Vagina (tissue), 2 donors: ENCODE results near the gene NELL1. TPM values are rescaled to one million over a fixed set of nuclear protein-coding genes. Genes with fewer than 3 reads are reported as not detected.

Experiments used
- DNase-seq, 2 donors: peaks; one replicate each; pipeline ENCODE4 v3.0.0-alpha.2; 2017; ENCODE audit errors: extremely low spot score in 2 of 2
- H3K27ac ChIP-seq: fragments of 200-600 bp; sonication (generic); one replicate; pipeline ENCODE4 v1.5.1; 2019
- H3K27me3 ChIP-seq: fragments of 200-600 bp; sonication (generic); one replicate; pipeline ENCODE4 v1.5.1; 2019
- H3K36me3 ChIP-seq, 2 donors: fragments of 200-600 bp; sonication (generic); one replicate each; pipeline ENCODE4 v1.5.1; 2017 to 2019
- H3K4me1 ChIP-seq: fragments of 200-600 bp; sonication (generic); one replicate; pipeline ENCODE4 v1.5.1; 2019
- H3K4me3 ChIP-seq, 2 donors: fragments of 200-600 bp; sonication (generic); 1 replicate in 1 of 2; 2 replicates in 1 of 2; pipeline ENCODE4 v1.5.1; 2016 to 2019
- H3K9me3 ChIP-seq: fragments of 200-600 bp; sonication (generic); one replicate; pipeline ENCODE4 v1.5.1; 2019
- CTCF ChIP-seq, 3 experiments: fragments of 450-650 bp in 2 of 3; fragments of 200-600 bp in 1 of 3; sonication (generic) in 1 of 3; IDR thresholded peaks; one replicate each; pipeline ENCODE4 v1.5.1; 2017 to 2019; ENCODE audit warnings: antibody characterized with exemption in 3 of 3, mild to moderate bottlenecking in 2 of 3, moderate library complexity in 2 of 3
- POLR2A ChIP-seq, 2 donors: fragments of 450-650 bp; IDR thresholded peaks; one replicate each; pipeline ENCODE4 v1.6.1; 2017; ENCODE audit warnings: antibody characterized with exemption in 2 of 2, mild to moderate bottlenecking in 2 of 2, moderate library complexity in 2 of 2
- POLR2AphosphoS5 ChIP-seq, 2 donors: sonication (generic); formaldehyde crosslinking; IDR thresholded peaks; one replicate each; pipeline ENCODE4 v1.9.0; 2017; ENCODE audit warnings: antibody characterized with exemption in 2 of 2, mild to moderate bottlenecking in 2 of 2, low read depth in 1 of 2; ENCODE audit not compliant: insufficient read depth in 1 of 2
- intact Hi-C: fragments of 100-400 bp; cut with DNase I; formaldehyde crosslinking; loops from one replicate; pipeline ENCODE4 v1.15.1; 2023
- total RNA-seq: library from RNA; depleted of rRNA; stranded (reverse); fragments of >200 nt; gene quantifications from one replicate; pipeline ENCODE4 v1.2.3, GENCODE V29; 2016

NELL1 gene
- total RNA-seq, 1 donor from 2014 or later, result 0.49 TPM

DNA sequence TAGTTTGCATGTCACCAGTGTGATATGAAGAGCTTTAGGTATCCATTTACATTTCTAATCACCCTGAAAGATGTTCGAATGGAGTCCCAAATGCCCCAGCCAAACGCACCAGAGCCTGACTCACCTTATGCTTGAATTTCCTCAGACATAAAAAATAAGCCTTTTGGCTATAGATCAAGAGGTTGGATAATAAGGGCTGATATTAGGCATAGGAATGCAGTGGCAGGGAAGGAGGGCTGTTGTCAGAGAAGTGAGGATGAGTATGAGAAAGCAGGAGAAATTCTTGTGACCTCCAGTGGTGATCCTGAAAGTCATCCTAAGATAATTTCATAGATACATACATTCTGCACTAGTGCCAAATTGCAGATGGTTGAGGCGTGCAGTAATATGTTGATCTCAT is 264.6 kb downstream of the NELL1 start:
- H3K27ac ChIP-seq, result no peak overlapping the region
- no peak overlapping the region for H3K4me3 ChIP-seq
- no peak for DNase-seq
- H3K9me3 ChIP-seq, result no peaks in the 10 kb centered on the region
- no peaks in the 10 kb centered on the region for H3K4me1 ChIP-seq
- intact Hi-C loops, result no loop called here
- no peaks in the 10 kb centered on the region for H3K36me3 ChIP-seq
- H3K27me3 ChIP-seq, result no peaks in the 10 kb centered on the region
- no peak for TF ChIP-seq CTCF (IDR thresholded peaks at IDR 0.05)
- no peak for TF ChIP-seq POLR2AphosphoS5 (IDR thresholded peaks at IDR 0.05; ENCODE audit: insufficient read depth in 1 of 2, low read depth in 1 of 2)
- no peak for TF ChIP-seq POLR2A (IDR thresholded peaks at IDR 0.05)

DNA sequence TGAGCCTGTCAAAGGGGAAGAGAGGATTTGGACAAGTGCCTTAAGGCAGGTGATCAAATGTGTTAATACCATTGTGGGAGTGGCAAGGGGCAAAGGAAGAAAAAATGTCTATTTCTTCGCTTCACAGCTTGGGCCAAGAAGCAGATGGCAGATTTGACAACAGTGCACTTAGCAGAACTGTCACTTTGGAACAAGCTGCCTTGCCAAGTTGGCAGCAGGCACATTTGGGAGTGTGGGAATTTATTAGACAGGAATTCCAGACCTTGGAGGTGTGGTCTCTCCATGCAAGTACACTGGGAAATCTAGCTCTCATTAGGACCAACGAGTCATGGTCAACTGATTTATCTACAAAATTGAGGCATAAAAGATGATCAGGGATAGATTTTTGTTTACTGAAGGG is 265.1 kb downstream of the NELL1 start:
- intact Hi-C loops, result no loop called here

DNA sequence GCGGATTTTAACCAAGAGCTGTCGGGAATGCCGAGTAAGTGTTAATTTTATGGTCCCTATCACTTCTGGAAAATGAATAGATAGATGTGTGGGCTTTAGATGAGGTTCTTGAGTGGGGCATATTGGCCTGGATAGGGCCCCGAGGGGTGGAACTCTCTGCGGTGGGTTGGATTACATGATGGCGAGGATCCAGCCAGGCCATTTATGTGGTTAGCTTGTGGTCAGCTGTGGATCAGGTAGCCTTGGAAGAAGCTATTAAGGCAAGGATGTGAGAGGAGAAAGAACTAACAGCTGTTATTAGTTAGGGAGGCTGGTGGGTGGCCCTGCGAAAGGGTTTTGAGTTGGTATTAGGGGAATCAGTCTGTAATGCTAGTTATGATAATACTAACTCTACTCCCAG is 268.4 kb downstream of the NELL1 start:
- Histone ChIP-seq H3K27ac (no peak overlapping the region), H3K4me1 (no peaks in the 10 kb centered on the region), H3K4me3 (no peak overlapping the region), H3K36me3 (no peaks in the 10 kb centered on the region), H3K27me3 (no peaks in the 10 kb centered on the region), H3K9me3 (no peaks in the 10 kb centered on the region)
- intact Hi-C loops, result no loop called here
- TF ChIP-seq POLR2A (IDR thresholded peaks at IDR 0.05) (no peak), POLR2AphosphoS5 (IDR thresholded peaks at IDR 0.05; ENCODE audit: insufficient read depth in 1 of 2, low read depth in 1 of 2) (no peak), CTCF (IDR thresholded peaks at IDR 0.05) (no peak)
- DNase-seq, result no peak

More for the DNA sequence above, 265.1 kb downstream of the NELL1 start:
- no peak for DNase-seq
- H3K36me3 ChIP-seq, result no peaks in the 10 kb centered on the region
- H3K9me3 ChIP-seq, result no peaks in the 10 kb centered on the region
- H3K4me1 ChIP-seq, result no peaks in the 10 kb centered on the region
- H3K27ac ChIP-seq, result no peak overlapping the region
- TF ChIP-seq POLR2AphosphoS5 (IDR thresholded peaks at IDR 0.05; ENCODE audit: insufficient read depth in 1 of 2, low read depth in 1 of 2) (no peak), POLR2A (IDR thresholded peaks at IDR 0.05) (no peak), CTCF (IDR thresholded peaks at IDR 0.05) (no peak)
- H3K4me3 ChIP-seq, result no peak overlapping the region
- no peaks in the 10 kb centered on the region for H3K27me3 ChIP-seq

DNA sequence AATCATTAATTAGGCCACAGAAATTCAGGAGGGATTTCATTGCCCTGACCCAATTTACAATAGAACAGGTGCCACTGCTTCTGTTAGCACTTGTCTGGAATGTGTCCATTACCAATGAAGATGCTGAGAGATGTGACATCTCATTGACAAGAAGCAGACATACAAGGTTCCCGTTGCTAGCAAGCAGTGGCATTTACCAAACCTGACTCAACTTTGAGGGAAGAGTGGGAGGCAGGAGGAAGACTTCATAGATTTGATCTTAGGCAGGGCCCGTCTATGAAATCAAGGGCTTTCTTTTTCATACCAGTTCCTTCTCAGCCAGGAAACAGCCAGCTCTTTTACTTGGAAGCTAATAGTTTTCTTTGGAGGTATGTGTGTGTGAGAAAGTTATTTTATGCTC is 280.2 kb downstream of the NELL1 start:
- no peaks in the 10 kb centered on the region for H3K9me3 ChIP-seq
- no peak overlapping the region for H3K4me3 ChIP-seq
- TF ChIP-seq POLR2A (IDR thresholded peaks at IDR 0.05) (no peak), CTCF (IDR thresholded peaks at IDR 0.05) (no peak), POLR2AphosphoS5 (IDR thresholded peaks at IDR 0.05; ENCODE audit: insufficient read depth in 1 of 2, low read depth in 1 of 2) (no peak)
- H3K36me3 ChIP-seq, result no peaks in the 10 kb centered on the region
- intact Hi-C loops, result no loop called here
- no peaks in the 10 kb centered on the region for H3K4me1 ChIP-seq
- no peak overlapping the region for H3K27ac ChIP-seq
- no peak for DNase-seq
- H3K27me3 ChIP-seq, result no peaks in the 10 kb centered on the region

DNA sequence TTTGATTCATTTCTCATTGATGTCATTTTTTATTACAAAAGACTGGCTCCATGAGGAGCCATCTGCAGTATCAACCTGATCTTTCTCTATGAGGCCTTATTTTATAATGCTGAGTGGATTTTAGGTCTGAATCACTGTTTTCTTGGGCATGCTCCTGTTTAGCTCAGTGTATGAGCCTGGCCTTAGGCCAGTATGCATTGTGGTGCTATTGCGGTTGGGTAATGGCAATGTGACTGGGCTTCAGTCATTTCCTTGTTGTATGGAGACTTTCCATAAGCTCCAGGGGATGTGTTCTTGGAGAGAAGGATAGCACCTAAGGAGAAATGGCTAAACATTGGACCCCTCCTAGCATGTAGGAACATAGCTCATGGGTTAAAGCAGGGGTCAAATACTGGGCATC is 293.2 kb downstream of the NELL1 start:
- Histone ChIP-seq H3K27me3 (no peaks in the 10 kb centered on the region), H3K27ac (no peak overlapping the region), H3K4me3 (no peak overlapping the region), H3K4me1 (no peaks in the 10 kb centered on the region), H3K9me3 (no peaks in the 10 kb centered on the region), H3K36me3 (no peaks in the 10 kb centered on the region)
- no peak for DNase-seq
- intact Hi-C loops, result no loop called here
- TF ChIP-seq POLR2AphosphoS5 (IDR thresholded peaks at IDR 0.05; ENCODE audit: insufficient read depth in 1 of 2, low read depth in 1 of 2) (no peak), POLR2A (IDR thresholded peaks at IDR 0.05) (no peak), CTCF (IDR thresholded peaks at IDR 0.05) (no peak)
